GM21528 (cell line): ENCODE measurements around the gene NPSR1.

Source experiments
- ATAC-seq: cut with Tn5 transposase; IDR thresholded peaks from one replicate; pipeline ENCODE4 v1.9.1; 2021; ENCODE audit warnings: mild to moderate bottlenecking, moderate library complexity; ENCODE audit not compliant: unreplicated experiment, low FRiP score

Gene NPSR1

GRCh38 chr7:34719636-34720035 lies 61.6 kb downstream of the NPSR1 start:
- ATAC-seq: no peak

GRCh38 chr7:34720289-34720688 lies 62.3 kb downstream of the NPSR1 start:
- no peak for ATAC-seq

- no peak for ATAC-seq
Measured at GRCh38 chr7:34723338-34723737, 65.3 kb downstream of the NPSR1 start.

GRCh38 chr7:34723866-34724490 lies 66.0 kb downstream of the NPSR1 start:
- ATAC-seq: no peak

DNA sequence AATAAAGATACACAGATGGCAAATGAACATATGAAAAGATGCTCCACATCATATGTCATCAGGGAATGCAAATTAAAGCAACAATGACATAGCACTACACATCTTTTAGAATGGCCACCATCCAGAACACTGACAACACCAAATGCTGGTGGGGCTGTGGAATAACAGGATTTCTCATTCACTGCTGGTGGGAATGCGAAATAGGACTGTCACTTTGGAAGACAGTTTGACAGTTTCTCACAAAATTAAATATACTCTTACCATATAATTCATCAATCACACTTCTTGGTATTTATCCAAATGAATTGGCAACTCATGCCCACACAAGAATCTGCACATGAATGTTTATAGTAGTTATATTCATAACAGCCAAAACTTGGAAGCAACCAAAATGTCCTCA lies 68.2 kb downstream of the NPSR1 start:
- no peak for ATAC-seq

- ATAC-seq: no peak
Measured at GRCh38 chr7:34727464-34727995, 69.5 kb downstream of the NPSR1 start.

- ATAC-seq: no peak
Measured at GRCh38 chr7:34728156-34728555, 70.1 kb downstream of the NPSR1 start.

DNA sequence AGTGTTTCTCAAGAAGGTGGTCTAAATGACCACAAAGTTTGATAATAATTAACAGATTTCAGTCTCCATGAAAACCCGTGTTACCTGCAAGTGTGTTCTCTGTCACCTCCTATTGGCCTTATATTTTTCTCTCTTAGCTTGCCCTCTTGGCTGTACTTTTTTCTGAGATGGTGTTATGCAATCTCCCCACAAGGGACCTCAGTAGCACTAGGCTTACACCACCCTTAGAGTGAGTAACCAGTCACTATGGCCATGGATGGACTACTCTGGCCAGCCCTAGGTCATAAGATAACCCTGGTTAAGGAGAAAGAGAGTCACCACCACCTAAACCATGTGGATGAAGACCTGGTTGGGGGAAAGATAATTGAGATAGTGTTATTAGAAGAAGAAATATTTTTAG lies 76.8 kb downstream of the NPSR1 start:
- no peak for ATAC-seq

GRCh38 chr7:34735526-34735925 lies 77.5 kb downstream of the NPSR1 start:
- ATAC-seq: no peak

GRCh38 chr7:34739651-34740300 lies 81.8 kb downstream of the NPSR1 start:
- no peak for ATAC-seq

GRCh38 chr7:34740840-34741239 lies 82.8 kb downstream of the NPSR1 start:
- no peak for ATAC-seq

- no peak for ATAC-seq
Measured at GRCh38 chr7:34747176-34747781, 89.3 kb downstream of the NPSR1 start.

- no peak for ATAC-seq
Measured at GRCh38 chr7:34747867-34748727, 90.1 kb downstream of the NPSR1 start.

DNA sequence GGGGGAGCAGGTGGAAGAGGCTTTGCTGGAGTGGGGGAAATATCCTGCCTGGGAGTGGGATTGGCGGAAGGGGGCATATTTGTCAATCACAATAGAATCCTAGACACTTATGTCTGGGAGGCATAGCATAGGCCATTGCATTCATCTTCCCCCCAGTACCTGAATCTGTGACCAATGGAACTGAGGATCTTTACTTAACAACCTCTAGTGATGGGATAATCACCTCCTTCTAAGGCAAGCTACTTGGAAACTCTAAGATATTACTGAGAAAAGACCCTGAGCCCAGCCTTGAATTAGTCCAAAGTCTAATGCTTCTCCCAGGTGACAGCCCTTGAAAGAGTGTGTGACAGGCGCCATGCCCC lies 90.7 kb downstream of the NPSR1 start:
- no peak for ATAC-seq

GRCh38 chr7:34749446-34749845 lies 91.4 kb downstream of the NPSR1 start:
- ATAC-seq: no peak

DNA sequence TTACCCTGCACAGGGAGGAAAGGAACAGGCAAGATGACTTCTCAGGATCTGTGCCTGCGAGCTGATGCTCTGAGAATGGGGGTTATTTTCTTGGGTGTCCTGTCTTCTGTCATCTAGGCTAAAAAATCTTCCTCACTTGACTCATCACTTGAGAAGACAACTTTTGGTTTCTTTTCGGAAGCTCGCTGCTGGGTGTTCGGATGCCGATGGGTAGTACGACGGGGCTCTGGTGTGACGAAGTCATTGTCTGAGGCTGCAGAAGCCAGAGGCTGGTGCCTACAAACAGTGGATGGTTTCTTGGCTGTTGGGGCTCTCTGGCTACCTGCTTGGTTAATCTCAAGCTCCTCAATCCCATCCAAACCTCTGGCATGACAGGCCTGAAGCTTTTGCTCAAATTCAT lies 92.2 kb downstream of the NPSR1 start:
- ATAC-seq: no peak

DNA sequence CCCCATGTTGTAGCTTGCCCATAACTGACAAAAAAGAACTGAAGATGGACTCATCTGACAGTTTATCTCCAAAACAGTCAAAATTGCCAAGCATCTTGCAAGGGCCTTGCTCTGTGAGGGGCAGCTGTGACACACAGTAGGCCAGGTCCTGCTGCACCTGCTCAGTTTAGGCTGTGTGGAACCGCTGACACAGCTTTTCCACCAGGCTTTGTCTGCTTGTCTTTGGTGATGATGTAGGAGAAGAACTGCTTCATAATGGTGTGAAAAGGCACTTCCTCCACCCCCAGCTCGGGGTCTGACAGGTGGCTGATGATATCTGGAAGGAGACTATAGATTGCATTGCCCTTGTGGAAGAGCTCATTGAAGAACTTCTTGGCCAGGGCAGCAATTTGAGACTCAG lies 92.6 kb downstream of the NPSR1 start:
- no peak for ATAC-seq

DNA sequence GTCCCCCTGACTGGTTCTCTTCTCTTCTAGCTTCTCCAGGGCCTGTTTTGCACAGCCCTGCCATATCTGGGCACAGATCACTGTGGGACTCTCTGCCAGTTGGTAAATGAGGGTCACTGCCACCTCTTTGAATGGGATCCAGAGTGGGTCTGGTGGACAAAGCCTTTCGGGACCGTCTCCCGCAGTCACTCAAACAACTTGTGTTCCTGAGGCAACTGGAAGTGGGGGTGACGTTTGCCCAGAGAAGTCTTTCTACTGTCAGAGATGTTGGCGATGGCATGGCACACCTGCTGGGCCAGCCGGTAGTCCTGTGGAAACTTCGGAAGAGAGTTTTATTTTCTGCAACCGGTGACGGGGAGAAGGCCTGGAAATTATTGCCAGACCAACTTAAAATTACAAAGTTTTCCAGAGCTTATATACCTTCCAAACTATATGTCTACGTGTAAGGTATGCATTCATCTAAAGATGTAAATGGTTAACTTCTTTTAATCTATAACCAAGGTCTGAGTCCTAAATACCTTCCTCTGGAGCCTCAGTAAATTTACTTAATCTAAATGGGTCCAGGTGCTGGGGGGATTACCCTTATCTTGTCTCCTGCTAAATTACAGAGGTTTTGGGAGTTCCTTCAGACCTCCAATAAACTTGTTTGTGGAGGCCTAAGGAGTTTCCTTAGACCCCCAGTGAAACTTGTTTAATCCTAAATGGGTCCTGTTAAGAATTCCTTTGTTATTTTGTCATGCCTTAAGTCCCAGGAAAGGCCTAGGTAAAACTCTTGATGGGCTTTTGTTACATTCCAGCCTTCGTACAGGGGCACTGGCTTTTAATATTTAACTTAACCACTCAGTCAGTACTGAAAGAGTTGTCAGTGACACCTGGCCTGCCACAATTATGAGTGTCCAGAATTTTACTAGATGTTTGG lies 94.0 kb downstream of the NPSR1 start:
- no peak for ATAC-seq

DNA sequence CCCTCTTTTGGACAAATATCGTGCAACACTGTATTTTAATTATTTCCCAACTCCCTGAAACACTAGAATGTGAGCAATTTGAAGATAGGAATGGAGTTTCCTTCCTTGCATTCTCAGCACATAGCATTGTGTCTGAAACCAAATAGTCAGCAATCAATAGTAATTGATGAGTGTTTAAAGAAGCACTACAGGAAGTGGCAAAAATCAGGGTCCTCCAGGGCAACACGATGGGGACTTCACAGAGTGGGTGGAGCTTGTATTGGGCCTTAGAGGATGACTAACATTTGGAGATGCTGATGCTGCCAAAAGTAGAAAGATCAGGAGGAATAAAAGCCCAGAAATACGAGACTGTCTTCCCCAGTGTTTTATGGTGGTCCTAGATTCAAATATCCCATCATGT lies 94.9 kb downstream of the NPSR1 start:
- ATAC-seq: no peak

GRCh38 chr7:34755008-34755407 lies 97.0 kb downstream of the NPSR1 start:
- peak; percentile 50 for ATAC-seq
